ENCODE measurements around the gene FKBP1B. TPM values are rescaled to one million over a fixed set of nuclear protein-coding genes. Genes with fewer than 3 reads are reported as not detected.

The FKBP1B gene
- total and polyA plus RNA-seq, 10 donors, result 2.4 to 5.1 (median 3.5) TPM

GRCh38 chr2:24046599-24046929 is 3.0 kb upstream of the FKBP1B start:
- peak overlapping the region in 3 of 8 donors; percentile 65 to 83 (median 81) for H3K27ac ChIP-seq
- no peak for DNase-seq
- no peaks in the 10 kb centered on the region for H3K9me3 ChIP-seq
- intact Hi-C loops (cut with DNase I; ENCODE audit: low total_unique reads), result no loop called here
- H3K4me3 ChIP-seq, result peak overlapping the region; percentile 58 to 82 (median 70)
- TF ChIP-seq POLR2AphosphoS5 (IDR thresholded peaks at IDR 0.05) (no peak), POLR2A (IDR thresholded peaks at IDR 0.05) (no peak), CTCF (IDR thresholded peaks at IDR 0.05 in 8 of 11, conservative IDR thresholded peaks at IDR 0.05 in 3 of 11) (no peak)
- H3K27me3 ChIP-seq (replicated peaks in 1 of 7), result peaks cover 0 to 27% (median 0%) of the 10 kb centered on the region in 7 donors
- 1 to 6% (median 3%) methylated on average over 2 of the region's 2 CpGs for WGBS, 5 donors
- peaks cover 18 to 51% (median 37%) of the 10 kb centered on the region in 6 donors for H3K4me1 ChIP-seq
- no peaks in the 10 kb centered on the region for H3K36me3 ChIP-seq

GRCh38 chr2:24046930-24047702 is 2.4 kb upstream of the FKBP1B start, which contains the start of gene WDCP:
TSS of gene WDCP (minus strand) at chr2:24047391. CDS start at chr2:24039494, 7,897 bp downstream.
- H3K36me3 ChIP-seq, result no peaks in the 10 kb centered on the region
- peaks cover 0 to 27% (median 0%) of the 10 kb centered on the region in 7 donors for H3K27me3 ChIP-seq (replicated peaks in 1 of 7)
- peaks cover 18 to 51% (median 37%) of the 10 kb centered on the region in 6 donors for H3K4me1 ChIP-seq
- H3K4me3 ChIP-seq, result peak within 1 kb of the TSS; percentile 58 to 82 (median 70)
- intact Hi-C loops (cut with DNase I; ENCODE audit: low total_unique reads), result no loop called here
- 0 to 1% (median 0%) methylated on average over 35 to 38 of the region's 38 CpGs for WGBS, 5 donors
- peak; percentile 95 for DNase-seq
- TF ChIP-seq POLR2AphosphoS5 (IDR thresholded peaks at IDR 0.05) (peak; percentile 79 to 92 (median 92)), CTCF (IDR thresholded peaks at IDR 0.05 in 8 of 11, conservative IDR thresholded peaks at IDR 0.05 in 3 of 11) (peak in 1 of 11 experiments; percentile 6), POLR2A (IDR thresholded peaks at IDR 0.05) (peak in 1 of 3 donors; percentile 30)
- peak within 1 kb of the TSS in 7 of 8 donors; percentile 65 to 84 (median 75) for H3K27ac ChIP-seq
- no peaks in the 10 kb centered on the region for H3K9me3 ChIP-seq

- intact Hi-C loops (cut with DNase I; ENCODE audit: low total_unique reads), result no loop called here
- TF ChIP-seq POLR2AphosphoS5 (IDR thresholded peaks at IDR 0.05) (no peak), CTCF (IDR thresholded peaks at IDR 0.05 in 8 of 11, conservative IDR thresholded peaks at IDR 0.05 in 3 of 11) (no peak), POLR2A (IDR thresholded peaks at IDR 0.05) (no peak)
- DNase-seq, result no peak
- Histone ChIP-seq H3K4me3 (peak overlapping the region in 6 of 8 donors; percentile 61 to 82 (median 74)), H3K9me3 (no peaks in the 10 kb centered on the region), H3K27ac (no peak overlapping the region), H3K4me1 (peaks cover 18 to 51% (median 37%) of the 10 kb centered on the region in 6 donors), H3K36me3 (no peaks in the 10 kb centered on the region), H3K27me3 (replicated peaks in 1 of 7) (peaks cover 0 to 27% (median 0%) of the 10 kb centered on the region in 7 donors)
- 38 to 58% (median 46%) methylated on average over 8 of the region's 8 CpGs for WGBS, 5 donors
These were observed 1.9 kb upstream of the FKBP1B start for GRCh38 chr2:24047703-24048033.

GRCh38 chr2:24048769-24049484 is 614 bp upstream of the FKBP1B start:
- intact Hi-C loops (cut with DNase I; ENCODE audit: low total_unique reads), result no loop called here
- no peaks in the 10 kb centered on the region for H3K9me3 ChIP-seq
- peaks cover 0 to 27% (median 0%) of the 10 kb centered on the region in 7 donors for H3K27me3 ChIP-seq (replicated peaks in 1 of 7)
- WGBS, 5 donors, result 22 to 41% (median 23%) methylated on average over 23 of the region's 23 CpGs
- H3K36me3 ChIP-seq, result no peaks in the 10 kb centered on the region
- no peak for DNase-seq
- H3K4me3 ChIP-seq, result peak overlapping the region; percentile 52 to 89 (median 62)
- no peak for TF ChIP-seq POLR2A (IDR thresholded peaks at IDR 0.05)
- no peak for TF ChIP-seq POLR2AphosphoS5 (IDR thresholded peaks at IDR 0.05)
- no peak for TF ChIP-seq CTCF (IDR thresholded peaks at IDR 0.05 in 8 of 11, conservative IDR thresholded peaks at IDR 0.05 in 3 of 11)
- H3K4me1 ChIP-seq, result peaks cover 18 to 51% (median 37%) of the 10 kb centered on the region in 6 donors
- peak overlapping the region in 1 of 8 donors; percentile 61 for H3K27ac ChIP-seq

Data from spleen (tissue), 11 donors.